Panc1 (cell line): Measurements from ENCODE around the gene ARHGEF7. TPM values are rescaled to one million over a fixed set of nuclear protein-coding genes. Genes with fewer than 3 reads are reported as not detected.
A peak's percentile ranks its signal among the peaks of the same experiment; 100 is the strongest.

ENCODE experiments used
- ATAC-seq: fragments of 200-7000 bp; cut with Tn5 transposase; 2 replicates; pipeline ENCODE4 v1.9.1; 2020; ENCODE audit warnings: mild to moderate bottlenecking, moderate library complexity
- BruUV-seq: library from RNA; stranded (reverse); fragments of 400-500 nt; replicated peaks from 2 replicates; lab custom pipeline; 2021; lab: Mats Ljungman, UMichigan
- CTCF ChIA-PET: fragments of 300-600 bp; sonication (Branson Sonifier 250); formaldehyde crosslinking; loops from one replicate; lab custom pipeline; 2022; ENCODE audit warnings: antibody characterized with exemption; lab: Charles Lee
- POLR2A ChIA-PET: fragments of 300-600 bp; sonication (Branson Sonifier 250); formaldehyde crosslinking; loops from one replicate; lab custom pipeline; 2022; ENCODE audit warnings: antibody characterized with exemption; lab: Charles Lee
- DNase-seq: peaks from one replicate; pipeline ENCODE4 v3.0.0-alpha.2; 2010; ENCODE audit warnings: low read depth, low spot score
- H3K27ac ChIP-seq: 2 replicates; pipeline ENCODE4 v1.5.1; 2011; ENCODE audit warnings: mild to moderate bottlenecking, low read length, inconsistent platforms
- H3K27me3 ChIP-seq: fragments of 200-500 bp; sonication (Bioruptor generic); 2 replicates; pipeline ENCODE4 v1.6.0; 2014; ENCODE audit warnings: low read length, inconsistent platforms; ENCODE audit not compliant: control insufficient read depth, insufficient read depth
- H3K36me3 ChIP-seq: fragments of 200-500 bp; sonication (Bioruptor generic); 2 replicates; pipeline ENCODE4 v1.5.1; 2014; ENCODE audit warnings: inconsistent platforms, mild to moderate bottlenecking, low read length, moderate library complexity; ENCODE audit not compliant: control insufficient read depth, insufficient read depth
- H3K4me1 ChIP-seq: 2 replicates; pipeline ENCODE4 v1.5.1; 2011; ENCODE audit warnings: inconsistent platforms, mild to moderate bottlenecking, low read length, moderate library complexity; ENCODE audit not compliant: control insufficient read depth, insufficient read depth
- H3K4me3 ChIP-seq, 2 experiments: 2 replicates each; pipeline ENCODE4 v1.5.1; 2011 to 2012; ENCODE audit warnings: low read depth in 2 of 2, low read length in 2 of 2, mild to moderate bottlenecking in 2 of 2, inconsistent platforms in 1 of 2, moderate library complexity in 1 of 2
- H3K9me3 ChIP-seq: fragments of 200-500 bp; sonication (Bioruptor generic); 2 replicates; pipeline ENCODE4 v1.5.1; 2014; ENCODE audit warnings: low read depth, mild to moderate bottlenecking, inconsistent platforms, low read length, moderate library complexity; ENCODE audit not compliant: control insufficient read depth, insufficient read depth
- CTCF ChIP-seq: fragments of 450-650 bp; IDR thresholded peaks from 2 replicates; pipeline ENCODE4 v1.5.1; 2017; ENCODE audit warnings: mild to moderate bottlenecking
- POLR2AphosphoS5 ChIP-seq: IDR thresholded peaks from 2 replicates; pipeline ENCODE4 v1.6.1; 2012; ENCODE audit warnings: mild to moderate bottlenecking, low read depth, low read length, moderate library complexity
- REST ChIP-seq, 2 experiments: IDR thresholded peaks; 2 replicates each; pipeline ENCODE4 v1.6.1; 2011 to 2012; ENCODE audit warnings: low read depth in 2 of 2, control low read depth in 1 of 2, low read length in 1 of 2, mild to moderate bottlenecking in 1 of 2, moderate library complexity in 1 of 2; ENCODE audit not compliant: insufficient read depth in 1 of 2
- SIN3A ChIP-seq: IDR thresholded peaks from 2 replicates; pipeline ENCODE4 v1.6.1; 2012; ENCODE audit warnings: low read depth, mild to moderate bottlenecking, low read length, moderate library complexity, borderline replicate concordance; ENCODE audit not compliant: insufficient read depth
- TCF7L2 ChIP-seq: IDR thresholded peaks from 2 replicates; pipeline ENCODE4 v1.6.1; 2011; ENCODE audit warnings: mild to moderate bottlenecking, low read depth, low read length, inconsistent platforms
- in situ Hi-C: cut with HindIII; loops from 2 replicates; pipeline ENCODE4 v1.10.0; 2016; ENCODE audit warnings: low sequenced_read_pairs, low pct_unique_long_range_greater_than_20kb
- intact Hi-C: fragments of 100-400 bp; cut with micrococcal nuclease; formaldehyde crosslinking; loops from one replicate; pipeline ENCODE4 v1.10.0; 2022; ENCODE audit not compliant: unreplicated experiment
- total RNA-seq: library from RNA; stranded (reverse); gene quantifications from one replicate; pipeline ENCODE4 v1.2.1, GENCODE V29; 2021; ENCODE audit not compliant: unreplicated experiment

Gene ARHGEF7
- total RNA-seq, 1 experiment from 2014 or later = 36.4 TPM

GRCh38 chr13:111093136-111093535 is 22.0 kb upstream of the ARHGEF7 start:
- ATAC-seq = no peak
- no TSS peak for BruUV-seq
- TF ChIP-seq SIN3A (no peak), REST (IDR thresholded peaks at IDR 0.05; ENCODE audit: insufficient read depth in 1 of 2, low read depth in 2 of 2, low read length in 1 of 2) (no peak), POLR2AphosphoS5 (no peak), TCF7L2 (no peak), CTCF (no peak)
- ChIA-PET CTCF (no interaction called here), POLR2A (no interaction called here)
- Histone ChIP-seq H3K36me3 (no peaks in the 10 kb centered on the region), H3K27ac (no peak overlapping the region), H3K4me3 (no peak overlapping the region), H3K27me3 (peaks cover 3% of the 10 kb centered on the region; the same call in 1 of the 2 replicates), H3K4me1 (no peaks in the 10 kb centered on the region), H3K9me3 (no peaks in the 10 kb centered on the region)
- intact Hi-C loops = no loop called here
- in situ Hi-C loops = no loop called here
- DNase-seq = no peak

GRCh38 chr13:111093634-111094033 is 21.5 kb upstream of the ARHGEF7 start:
- CTCF ChIA-PET = no interaction called here
- no peak for ATAC-seq
- in situ Hi-C loops = no loop called here

More at GRCh38 chr13:111093634-111094033, 21.5 kb upstream of the ARHGEF7 start:
- BruUV-seq = no TSS peak
- Histone ChIP-seq H3K27ac (no peak overlapping the region), H3K27me3 (peaks cover 5% of the 10 kb centered on the region; the same call in 1 of the 2 replicates), H3K9me3 (no peaks in the 10 kb centered on the region), H3K4me3 (no peak overlapping the region), H3K4me1 (no peaks in the 10 kb centered on the region), H3K36me3 (no peaks in the 10 kb centered on the region)
- DNase-seq = no peak
- intact Hi-C loops = no loop called here
- POLR2A ChIA-PET = no interaction called here
- TF ChIP-seq TCF7L2 (no peak), CTCF (peak; percentile 14; the same call in 1 of the 2 replicates)
